Fibroblast of skin of left biceps (primary cell): ENCODE data around the gene ATP9B.

Source experiments
- DNase-seq, 2 experiments: peaks; one replicate each; pipeline ENCODE4 v3.0.0-alpha.2; 2013; ENCODE audit warnings: low read depth in 2 of 2

The ATP9B gene

DNA sequence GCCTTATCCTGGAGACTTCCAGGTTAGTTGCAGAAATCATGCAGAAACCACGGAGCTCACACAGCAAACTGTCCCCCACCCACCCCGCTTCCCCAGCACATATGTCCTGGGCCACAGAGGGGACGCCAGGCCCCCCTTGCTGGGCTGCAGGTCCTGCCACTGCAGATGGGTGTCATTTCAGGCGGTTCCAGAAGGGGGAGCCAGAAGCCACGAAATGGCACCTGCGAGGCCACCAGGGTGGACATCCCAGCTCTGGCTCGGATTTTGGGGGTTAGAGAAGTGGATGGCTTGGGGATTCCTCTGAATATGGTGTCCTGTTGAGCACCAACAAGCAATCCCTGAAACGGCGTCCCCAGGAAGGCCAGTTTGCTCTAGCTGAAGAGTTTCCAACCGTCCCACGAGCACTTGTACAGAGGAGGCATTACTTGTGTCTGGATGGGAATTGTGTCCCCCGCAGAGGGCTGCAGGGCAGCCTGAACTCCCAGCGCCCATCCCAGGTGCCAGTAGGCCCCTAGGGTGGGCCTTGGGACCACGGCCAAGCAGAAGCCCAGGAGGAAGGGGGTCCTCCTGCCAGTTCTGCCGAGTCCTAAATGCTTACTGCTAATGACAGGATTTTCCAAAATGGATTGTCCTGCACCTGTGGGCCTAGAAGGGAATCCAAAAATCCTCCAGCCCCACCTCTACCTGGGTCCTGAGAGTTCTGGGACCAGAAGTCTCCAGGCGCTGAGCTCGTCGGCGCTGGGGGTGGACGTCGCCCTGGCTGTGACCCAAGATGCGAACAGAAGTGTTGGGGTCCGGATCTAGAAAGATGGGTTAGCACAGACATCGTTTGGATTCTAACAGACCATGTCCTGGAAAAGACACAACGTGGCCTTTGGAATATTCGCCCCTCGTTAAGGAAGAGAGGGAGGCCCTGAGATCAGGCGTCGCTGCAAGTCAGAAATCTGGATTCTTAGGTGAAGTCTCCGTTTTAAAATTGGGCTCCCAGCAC, 311.9 kb downstream of the ATP9B start:
- DNase-seq: no peak

DNA sequence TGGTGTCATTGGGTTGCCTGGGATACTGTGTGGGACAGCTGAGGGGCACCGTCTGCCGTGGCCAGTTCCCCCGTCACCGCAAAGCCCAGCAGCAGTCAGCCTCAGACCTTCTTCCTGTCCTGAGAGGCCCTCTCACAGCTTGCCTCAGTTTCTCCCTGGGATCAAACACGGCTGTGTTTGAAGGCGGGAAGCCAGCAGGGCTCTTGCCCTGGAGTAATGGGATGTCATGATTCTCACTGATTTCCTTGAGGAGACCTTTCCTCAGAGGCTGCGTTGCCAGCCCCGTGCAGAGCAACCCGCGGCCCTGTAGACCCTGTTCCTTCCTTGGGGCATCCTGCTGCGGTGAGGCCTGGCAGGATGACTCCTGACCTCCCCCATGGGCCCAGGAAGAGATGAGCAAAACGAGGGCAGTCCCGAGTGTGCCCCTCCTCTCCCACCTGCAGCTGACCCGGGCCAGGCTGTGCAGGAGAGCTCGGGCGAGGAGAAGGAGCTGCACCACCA, 312.7 kb downstream of the ATP9B start:
- DNase-seq: no peak

DNA sequence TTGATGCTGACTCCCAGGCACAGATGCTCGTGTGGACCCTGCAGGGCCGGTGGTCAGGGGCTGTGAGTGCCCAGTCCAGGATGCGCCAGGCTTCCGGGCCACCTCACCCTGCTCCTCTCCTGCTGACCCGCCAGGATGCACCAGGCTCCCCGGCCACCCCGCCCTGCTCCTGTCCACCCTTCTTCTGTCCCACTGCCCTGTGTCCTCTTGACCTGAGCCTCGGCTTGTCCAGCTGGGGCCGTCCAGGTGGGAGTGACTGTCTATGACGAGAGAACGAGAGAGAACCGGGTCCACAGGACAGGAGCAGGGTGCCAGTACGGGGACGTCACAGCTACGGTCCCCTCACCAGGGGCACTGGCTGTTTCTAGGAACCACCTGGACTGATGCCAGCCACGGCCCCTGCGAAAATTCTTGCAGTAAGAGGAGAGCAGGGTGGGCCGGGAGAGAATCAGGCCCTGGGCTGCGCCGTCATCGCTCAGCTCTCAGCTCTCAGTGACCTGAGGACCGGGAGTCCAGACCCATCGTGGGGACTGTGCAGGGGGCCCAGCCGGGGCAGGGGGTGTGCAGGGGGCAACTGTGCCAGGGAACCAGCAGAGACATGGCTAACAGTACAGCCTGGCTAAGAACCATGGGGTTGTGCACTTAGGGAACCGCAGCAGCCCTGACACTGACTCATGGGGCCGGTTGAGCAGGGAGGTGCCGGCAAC, 313.6 kb downstream of the ATP9B start:
- DNase-seq: no peak

- DNase-seq: no peak
Observed at GRCh38 chr18:79383388-79384056, 314.3 kb downstream of the ATP9B start.

- DNase-seq: no peak
Observed at GRCh38 chr18:79384151-79384807, 315.1 kb downstream of the ATP9B start.

- no peak for DNase-seq
Observed at GRCh38 chr18:79384834-79385233, 315.6 kb downstream of the ATP9B start.

DNA sequence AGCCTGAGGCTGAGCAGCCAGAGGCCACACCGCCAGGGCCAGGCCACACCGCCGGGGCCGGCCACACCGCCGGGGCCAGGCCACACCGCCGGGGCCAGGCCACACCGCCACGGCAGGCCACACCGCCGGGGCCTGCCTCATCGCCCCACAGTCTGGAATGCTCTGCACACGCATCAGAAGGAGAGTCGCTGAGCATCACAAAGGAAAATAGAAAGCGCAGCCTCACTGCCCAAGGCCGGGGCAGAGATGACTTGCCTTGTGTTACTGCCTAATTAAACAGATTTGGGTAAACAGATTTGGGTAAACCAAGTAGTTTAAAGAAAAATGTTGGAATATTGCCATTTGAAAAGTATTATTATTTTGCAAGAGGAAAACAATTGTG, 316.1 kb downstream of the ATP9B start:
- no peak for DNase-seq

DNA sequence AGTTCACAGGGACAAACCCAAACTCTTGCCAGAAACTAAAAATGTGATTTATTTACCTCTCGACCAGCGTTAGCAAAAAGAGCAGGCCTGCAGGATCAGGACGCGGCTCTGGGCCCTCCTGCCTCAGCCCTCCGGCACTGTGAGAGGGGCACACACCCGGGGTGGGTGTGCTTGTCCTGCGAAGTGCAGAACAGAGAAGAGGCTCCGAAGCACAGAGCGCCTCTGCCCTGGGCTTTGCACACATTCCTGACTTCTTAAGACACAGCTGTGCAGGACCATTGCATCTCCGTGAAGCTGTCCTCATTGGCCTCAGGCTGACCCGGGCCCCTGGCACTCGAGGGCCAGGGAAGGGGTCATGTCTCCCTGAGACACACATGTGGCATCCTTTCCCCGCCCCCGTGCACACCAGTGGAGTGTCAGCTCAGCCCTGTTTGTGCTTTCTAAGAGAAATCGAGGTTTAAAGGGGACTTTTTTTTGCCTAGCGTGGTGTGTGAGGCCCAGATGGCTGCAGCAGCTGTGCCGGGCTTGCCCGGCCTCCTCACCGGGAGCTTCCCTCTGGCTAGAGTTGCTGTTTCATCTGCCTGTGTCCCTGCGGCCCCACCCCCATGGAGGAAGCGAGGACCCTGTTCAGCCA, 316.6 kb downstream of the ATP9B start:
- DNase-seq: no peak

DNA sequence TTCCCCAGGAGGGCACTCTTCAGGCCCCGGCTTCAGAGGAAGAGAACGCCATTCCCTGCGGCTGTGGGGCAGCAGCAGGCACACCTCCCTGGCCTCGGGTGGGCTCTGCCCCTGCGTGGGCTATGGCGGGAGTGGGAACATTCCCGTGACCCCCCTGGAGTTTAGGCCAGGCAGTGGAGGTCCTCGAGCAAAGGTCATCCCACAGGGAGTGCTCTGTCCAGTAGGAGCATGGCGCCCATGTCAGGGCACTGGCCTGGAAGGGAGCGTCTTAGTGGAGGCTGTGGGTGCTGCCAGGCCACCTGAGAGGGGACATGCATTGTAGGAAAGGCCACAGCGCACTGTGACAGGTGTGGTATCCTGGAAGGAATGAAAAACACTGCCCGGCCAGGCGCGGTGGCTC, 317.4 kb downstream of the ATP9B start:
- no peak for DNase-seq

- DNase-seq: no peak
Observed at GRCh38 chr18:79387214-79387613, 318.0 kb downstream of the ATP9B start.

GRCh38 chr18:79387615-79388014, 318.4 kb downstream of the ATP9B start:
- no peak for DNase-seq

- DNase-seq: no peak
Observed at GRCh38 chr18:79388043-79388442, 318.8 kb downstream of the ATP9B start.

- no peak for DNase-seq
Observed at GRCh38 chr18:79389689-79390088, 320.5 kb downstream of the ATP9B start.

DNA sequence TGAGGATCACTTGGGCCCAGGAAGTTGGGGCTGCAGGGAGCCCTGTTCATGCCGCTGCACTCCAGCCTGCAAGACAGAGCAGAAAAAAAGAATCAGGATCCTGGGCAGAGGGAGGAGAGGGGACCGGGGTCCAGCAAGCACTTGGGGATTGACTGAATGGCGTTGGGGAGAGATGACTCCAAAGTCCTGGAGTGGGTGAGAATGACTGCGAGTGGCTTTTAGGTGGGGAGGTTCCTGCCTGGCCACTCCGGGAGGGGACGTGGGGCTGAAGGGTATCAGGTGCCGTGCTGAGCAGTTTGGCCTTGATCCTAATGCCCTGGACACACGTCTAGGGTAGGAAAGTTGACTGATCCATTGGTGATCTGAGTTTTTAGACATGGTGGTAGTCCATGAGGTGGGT, 323.0 kb downstream of the ATP9B start:
- DNase-seq: no peak

GRCh38 chr18:79393181-79393634, 324.0 kb downstream of the ATP9B start:
- DNase-seq: no peak

- DNase-seq: peak; percentile 58 to 62
Observed at GRCh38 chr18:79393635-79394533, 324.7 kb downstream of the ATP9B start.

GRCh38 chr18:79394534-79395307, 325.5 kb downstream of the ATP9B start:
- DNase-seq: peak; percentile 49 to 54

GRCh38 chr18:79395308-79395640, 326.1 kb downstream of the ATP9B start:
- no peak for DNase-seq

- peak in 1 of 2 experiments; percentile 44 for DNase-seq
Observed at GRCh38 chr18:79395761-79396404, 326.7 kb downstream of the ATP9B start, which contains the start of gene NFATC1. TSS of gene NFATC1 (plus strand) at chr18:79395930. CDS start at chr18:79396225, 295 bp downstream.
